ENCODE measurements around the gene LCTL. TPM values are rescaled to one million over a fixed set of nuclear protein-coding genes. Genes with fewer than 3 reads are reported as not detected.

LCTL gene
- total RNA-seq, 6 experiments from 2014 or later, result 0.12 to 0.76 (median 0.74) TPM

GRCh38 chr15:66569461-66570137, 3.8 kb upstream of the LCTL start:
- Mint-ChIP-seq H3K27ac (no peak overlapping the region), H3K4me3 (no peak overlapping the region), H3K27me3 (ENCODE audit: insufficient read depth) (peaks cover 2% of the 10 kb centered on the region; the same call in 1 of the 2 replicates), H3K9me3 (no peaks in the 10 kb centered on the region), H3K36me3 (ENCODE audit: low read depth) (no peaks in the 10 kb centered on the region), H3K4me1 (ENCODE audit: low read depth) (peaks cover 36% of the 10 kb centered on the region)
- DNase-seq, result no peak
- no peak for TF ChIP-seq CTCF (IDR thresholded peaks at IDR 0.05)

GRCh38 chr15:66567897-66568296, 2.1 kb upstream of the LCTL start:
- Mint-ChIP-seq H3K36me3 (ENCODE audit: low read depth) (no peaks in the 10 kb centered on the region), H3K27me3 (ENCODE audit: insufficient read depth) (peaks cover 2% of the 10 kb centered on the region; the same call in 1 of the 2 replicates), H3K4me3 (no peak overlapping the region), H3K27ac (no peak overlapping the region), H3K4me1 (ENCODE audit: low read depth) (peaks cover 24% of the 10 kb centered on the region), H3K9me3 (no peaks in the 10 kb centered on the region)
- TF ChIP-seq CTCF (IDR thresholded peaks at IDR 0.05), result no peak
- no peak for DNase-seq

GRCh38 chr15:66566963-66567531, 1.2 kb upstream of the LCTL start:
- H3K27me3 Mint-ChIP-seq (ENCODE audit: insufficient read depth), result peaks cover 2% of the 10 kb centered on the region; the same call in 1 of the 2 replicates
- H3K4me3 Mint-ChIP-seq, result peak overlapping the region; percentile 51
- TF ChIP-seq CTCF (IDR thresholded peaks at IDR 0.05), result peak; percentile 91
- peaks cover 24% of the 10 kb centered on the region for H3K4me1 Mint-ChIP-seq (ENCODE audit: low read depth)
- H3K27ac Mint-ChIP-seq, result peak overlapping the region; percentile 25; the same call in 1 of the 2 replicates
- peak; percentile 52 for DNase-seq
- no peaks in the 10 kb centered on the region for H3K9me3 Mint-ChIP-seq
- H3K36me3 Mint-ChIP-seq (ENCODE audit: low read depth), result no peaks in the 10 kb centered on the region

GRCh38 chr15:66565141-66565641, 607 bp downstream of the LCTL start:
- Mint-ChIP-seq H3K9me3 (no peaks in the 10 kb centered on the region), H3K27me3 (ENCODE audit: insufficient read depth) (peaks cover 2% of the 10 kb centered on the region; the same call in 1 of the 2 replicates), H3K4me3 (no peak overlapping the region), H3K4me1 (ENCODE audit: low read depth) (peaks cover 24% of the 10 kb centered on the region), H3K27ac (no peak overlapping the region), H3K36me3 (ENCODE audit: low read depth) (no peaks in the 10 kb centered on the region)
- DNase-seq, result no peak
- TF ChIP-seq CTCF (IDR thresholded peaks at IDR 0.05), result no peak

- Mint-ChIP-seq H3K27me3 (ENCODE audit: insufficient read depth) (peaks cover 2% of the 10 kb centered on the region; the same call in 1 of the 2 replicates), H3K36me3 (ENCODE audit: low read depth) (no peaks in the 10 kb centered on the region), H3K27ac (no peak overlapping the region), H3K4me3 (no peak overlapping the region), H3K9me3 (no peaks in the 10 kb centered on the region), H3K4me1 (ENCODE audit: low read depth) (peaks cover 24% of the 10 kb centered on the region)
- TF ChIP-seq CTCF (IDR thresholded peaks at IDR 0.05), result no peak
- no peak for DNase-seq
These were observed 1.4 kb downstream of the LCTL start for GRCh38 chr15:66564136-66565041.
